Activated CD8-positive, alpha-beta memory T cell treated with anti-CD3 and anti-CD28 coated beads for 24 hours (primary cell): ENCODE data around the gene MIB1.
A peak's percentile ranks its signal among the peaks of the same experiment; 100 is the strongest.
"Not testable (repeated sequence)": the region's sequence is repeated elsewhere in the genome, so short reads cannot be mapped to it uniquely, and the experiment has no call there.

Experiments
- DNase-seq: peaks from one replicate; pipeline ENCODE4 v3.0.0-alpha.2; 2020

MIB1 gene

GRCh38 chr18:21740538-21741311 lies at the start of gene MIB1:
MIB1 (plus strand) TSS chr18:21740792; CDS start chr18:21741584, 792 bp downstream.
- peak; percentile 99 for DNase-seq

DNA sequence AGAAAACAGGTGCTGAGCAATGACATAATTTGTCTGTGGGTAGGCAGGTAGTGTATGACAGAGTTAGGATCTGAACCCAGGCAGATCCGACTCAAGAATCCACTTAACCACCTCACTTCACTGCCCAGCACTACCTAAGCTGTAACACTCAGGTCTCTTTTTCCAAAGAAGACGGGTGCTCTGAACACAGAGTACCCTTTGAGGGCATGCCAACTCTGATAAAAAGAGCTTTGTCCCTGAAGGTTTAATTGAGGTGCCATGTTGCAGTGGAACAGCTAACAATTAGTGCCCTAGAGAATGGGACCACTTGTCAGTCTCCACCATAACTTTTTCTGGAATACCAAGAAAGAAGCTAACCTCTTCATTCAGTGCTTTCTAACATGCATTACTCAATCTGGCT lies 47.3 kb upstream of the MIB1 start:
- DNase-seq = no peak

- no peak for DNase-seq
These were observed 40.0 kb upstream of the MIB1 start for GRCh38 chr18:21700528-21701075.

- no peak for DNase-seq
These were observed 39.0 kb upstream of the MIB1 start for GRCh38 chr18:21701621-21702020.

DNA sequence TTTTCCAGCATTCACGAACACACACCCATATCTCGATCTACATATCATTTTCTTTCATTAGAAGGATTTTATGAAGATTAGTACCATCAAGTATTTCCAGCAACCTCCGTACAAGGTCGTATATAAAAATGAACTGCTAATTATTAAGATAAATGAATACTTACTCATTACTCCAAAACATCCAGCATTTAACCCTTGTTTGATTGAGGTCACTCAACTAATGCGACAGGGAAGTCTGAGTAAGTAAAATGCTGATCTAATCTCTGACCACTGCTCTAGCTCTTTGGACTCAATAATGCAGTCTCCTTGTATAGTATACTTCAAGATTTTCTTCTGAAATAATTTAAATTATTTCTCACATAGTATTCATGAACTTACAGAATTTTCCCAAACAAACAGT lies 38.0 kb upstream of the MIB1 start:
- DNase-seq = no peak

DNA sequence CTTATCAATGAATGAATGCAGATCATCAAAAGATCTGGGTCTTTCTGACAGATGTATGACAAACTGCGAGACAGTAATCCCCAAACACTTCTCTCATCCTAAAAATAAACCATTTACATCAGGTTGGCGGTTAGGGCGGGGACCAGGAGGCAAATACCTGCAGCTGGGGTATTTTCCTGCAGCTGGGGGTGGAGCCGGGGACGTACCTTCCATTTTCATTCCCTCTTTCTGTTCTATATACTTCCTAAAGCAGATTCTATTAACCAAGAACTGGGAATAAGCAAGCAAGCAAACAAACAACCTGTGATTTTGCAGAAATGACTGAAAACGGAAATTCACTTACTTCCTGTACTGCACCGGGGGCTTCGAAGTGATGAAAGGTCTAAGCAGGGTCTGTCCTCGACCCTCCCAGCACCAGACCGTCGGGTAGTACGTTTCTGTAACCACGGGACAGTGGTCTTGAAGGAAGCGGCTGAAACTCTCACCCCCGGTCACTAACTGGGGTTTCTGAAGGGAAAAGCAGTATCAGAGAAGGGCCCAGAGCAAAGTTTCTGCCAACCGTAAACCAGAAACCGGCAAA lies 37.3 kb upstream of the MIB1 start:
- no peak for DNase-seq

DNA sequence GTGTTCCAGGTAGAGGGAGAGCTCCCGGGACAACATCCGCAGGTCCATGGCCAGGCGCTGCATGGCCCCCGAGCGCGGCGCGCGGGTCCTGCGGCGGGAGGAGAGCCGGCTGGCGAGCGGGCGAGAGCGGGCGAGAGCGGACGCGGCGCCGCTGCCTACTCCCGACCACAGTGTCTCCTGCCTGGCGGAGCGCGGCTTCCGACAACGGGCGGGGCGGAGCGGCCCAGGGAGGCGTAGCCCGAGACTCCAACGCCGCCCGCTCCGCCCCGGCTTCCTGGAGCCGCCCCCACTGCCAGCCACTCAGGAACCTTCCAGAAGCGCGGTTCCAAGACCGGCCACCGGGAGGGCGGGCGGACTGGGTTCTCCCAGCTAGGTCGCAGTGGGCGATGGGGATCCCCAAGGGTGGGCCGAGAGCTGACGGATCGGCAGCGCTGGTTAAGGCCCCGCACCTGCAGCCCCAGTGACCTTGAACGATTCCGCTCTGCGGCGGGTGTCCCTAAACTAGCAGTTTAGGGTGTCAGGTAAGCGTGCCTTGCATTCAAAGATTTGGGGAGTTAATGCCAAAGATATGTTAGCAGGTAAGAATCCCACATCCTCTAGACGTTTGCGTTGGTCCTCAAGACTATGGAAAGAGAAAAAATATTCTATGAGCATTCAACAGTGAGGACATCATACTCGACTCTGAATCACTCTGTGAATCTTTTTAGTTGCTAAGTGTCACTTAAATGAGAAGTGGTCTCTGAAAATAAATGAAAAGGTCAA lies 35.8 kb upstream of the MIB1 start, which contains the start of gene ABHD3:
TSS of gene ABHD3 (minus strand) at position 172 of the 762 bp plus-strand sequence. CDS start at position 63, 109 bp downstream.
- DNase-seq = peak; percentile 94

DNA sequence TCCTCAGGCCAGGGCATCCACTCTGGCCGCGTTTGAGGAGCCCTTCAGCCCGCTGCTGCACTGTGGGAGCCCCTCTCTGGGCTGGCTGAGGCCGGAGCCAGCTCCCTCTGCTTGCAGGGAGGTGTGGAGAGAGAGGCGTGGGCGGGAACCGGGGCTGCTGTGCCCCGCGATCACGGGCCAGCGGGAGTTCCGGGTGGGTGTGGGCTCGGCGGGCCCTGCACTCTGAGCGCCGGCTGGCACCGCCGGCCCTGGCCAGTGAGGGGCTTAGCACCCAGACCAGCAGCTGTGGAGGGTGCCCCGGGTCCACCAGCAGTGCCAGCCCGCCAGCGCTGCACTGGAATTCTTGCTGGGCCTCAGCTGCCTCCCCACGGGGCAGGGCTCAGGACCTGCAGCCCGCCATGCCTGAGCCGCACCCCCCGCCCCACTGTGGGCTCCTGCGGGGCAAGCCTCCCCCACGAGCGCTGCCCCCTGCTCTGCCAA lies 34.2 kb upstream of the MIB1 start:
- no peak for DNase-seq

DNA sequence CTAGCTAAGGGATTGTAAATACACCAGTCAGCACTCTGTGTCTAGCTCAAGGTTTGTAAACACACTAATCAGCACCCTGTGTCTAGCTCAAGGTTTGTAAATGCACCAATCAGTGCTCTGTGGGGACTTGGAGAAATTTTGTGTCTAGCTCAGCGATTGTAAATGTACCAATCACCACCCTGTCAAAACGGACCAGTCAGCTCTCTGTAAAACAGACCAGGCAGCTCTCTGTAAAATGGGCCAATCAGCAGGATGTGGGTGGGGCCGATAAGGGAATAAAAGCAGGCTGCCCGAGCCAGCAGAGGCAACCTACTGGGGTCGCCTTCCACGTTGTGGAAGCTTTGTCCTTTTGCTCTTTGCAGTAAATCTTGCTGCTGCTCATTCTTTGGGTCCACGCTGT lies 33.5 kb upstream of the MIB1 start:
- not testable (repeated sequence) for DNase-seq

GRCh38 chr18:21714474-21714873 lies 26.1 kb upstream of the MIB1 start:
- no peak for DNase-seq

GRCh38 chr18:21722687-21723086 lies 17.9 kb upstream of the MIB1 start:
- DNase-seq = no peak

GRCh38 chr18:21725201-21725600 lies 15.4 kb upstream of the MIB1 start:
- no peak for DNase-seq

- no peak for DNase-seq
These were observed 12.9 kb upstream of the MIB1 start for GRCh38 chr18:21727702-21728101.

GRCh38 chr18:21733011-21733410 lies 7.6 kb upstream of the MIB1 start:
- DNase-seq = no peak

DNA sequence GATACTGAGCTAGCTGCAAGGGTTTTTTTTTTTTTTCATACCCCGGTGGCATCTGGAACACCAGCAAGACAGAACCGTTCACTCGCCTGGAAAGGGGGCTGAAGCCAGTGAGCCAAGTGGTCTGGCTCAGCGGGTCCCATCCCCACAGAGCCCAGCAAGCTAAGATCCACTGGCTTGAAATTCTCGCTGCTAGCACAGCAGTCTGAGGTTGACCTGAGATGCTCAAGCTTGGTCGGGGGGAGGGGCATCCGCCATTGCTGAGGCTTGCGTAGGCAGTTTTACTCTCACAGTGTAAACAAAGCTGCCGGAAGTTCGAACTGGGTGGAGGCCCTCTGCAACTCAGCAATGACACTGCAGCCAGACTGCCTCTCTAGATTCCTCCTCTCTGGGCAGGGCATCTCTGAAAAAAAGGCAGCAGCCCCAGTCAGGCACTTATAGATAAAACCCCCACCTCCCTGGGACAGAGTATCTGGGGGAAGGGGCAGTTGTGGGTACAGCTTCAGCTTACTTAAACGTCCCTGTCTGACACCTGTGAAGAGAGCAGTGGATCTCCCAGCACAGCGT lies 5.1 kb upstream of the MIB1 start:
- DNase-seq = no peak

- DNase-seq = not testable (repeated sequence)
These were observed 3.7 kb upstream of the MIB1 start for GRCh38 chr18:21736926-21737325.

- no peak for DNase-seq
These were observed 721 bp upstream of the MIB1 start for GRCh38 chr18:21739604-21740537.

DNA sequence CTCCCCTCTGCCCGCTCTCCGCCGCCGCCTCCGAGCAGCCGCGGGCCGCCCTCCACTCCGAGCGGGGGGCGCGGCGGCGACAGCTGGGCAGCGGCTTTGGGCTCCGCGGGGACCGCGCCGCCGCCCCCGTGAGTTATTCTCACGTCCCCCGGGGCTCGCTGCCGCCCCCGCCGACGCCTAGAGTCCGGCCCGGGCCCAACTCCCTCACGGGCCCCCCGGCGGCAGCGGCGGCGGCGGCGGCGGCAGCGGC lies 645 bp downstream of the MIB1 start:
- no peak for DNase-seq

DNA sequence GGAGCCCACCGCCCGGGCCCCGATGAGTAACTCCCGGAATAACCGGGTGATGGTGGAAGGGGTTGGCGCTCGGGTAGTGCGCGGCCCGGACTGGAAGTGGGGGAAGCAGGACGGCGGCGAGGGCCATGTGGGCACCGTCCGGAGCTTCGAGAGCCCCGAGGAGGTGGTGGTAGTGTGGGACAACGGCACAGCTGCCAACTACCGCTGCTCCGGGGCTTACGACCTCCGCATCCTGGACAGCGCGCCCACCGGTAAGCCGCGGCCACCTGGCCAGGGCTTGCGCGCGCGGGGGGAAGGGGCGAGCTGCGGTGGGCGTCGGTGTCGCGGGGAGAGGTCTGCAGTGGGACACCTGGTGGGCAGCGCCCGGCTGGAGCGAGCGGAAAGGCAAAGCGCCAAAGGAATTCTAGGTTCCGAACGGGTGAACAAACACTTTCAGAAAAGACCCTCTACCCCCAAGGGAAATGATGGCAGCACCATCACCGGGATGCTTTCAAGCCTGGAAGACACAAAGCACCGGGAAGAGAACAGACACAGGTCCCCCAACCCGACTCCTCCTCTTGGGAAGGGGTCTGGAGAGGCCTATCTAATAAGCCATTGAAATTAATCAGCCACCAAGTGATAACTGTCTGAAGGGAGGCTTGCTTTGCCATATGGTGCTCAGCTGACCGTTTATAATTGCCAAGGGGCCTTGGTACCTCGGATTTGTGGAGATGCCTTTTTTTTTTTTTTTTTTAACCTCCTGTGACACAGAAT lies 1.1 kb downstream of the MIB1 start:
- DNase-seq = peak; percentile 74

DNA sequence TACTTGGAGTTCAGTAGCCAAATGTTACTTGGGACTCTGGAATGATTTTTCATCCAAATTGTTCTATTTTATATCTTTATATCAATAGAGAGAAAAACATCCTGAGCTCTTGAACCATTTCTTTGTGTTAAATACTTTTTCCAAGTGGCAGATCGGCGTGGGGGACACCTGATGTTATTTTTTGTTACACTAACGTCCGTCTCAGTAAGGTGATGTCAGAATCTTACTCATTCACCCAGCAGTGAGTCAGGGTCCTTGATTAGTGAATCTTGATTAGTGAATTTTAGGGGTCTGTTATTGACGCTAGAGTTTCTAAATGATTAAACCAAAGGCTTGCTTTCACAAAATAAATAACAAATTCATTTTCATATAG lies 1.7 kb downstream of the MIB1 start:
- DNase-seq = no peak

GRCh38 chr18:21743166-21743832 lies 2.7 kb downstream of the MIB1 start:
- no peak for DNase-seq
